Esophagus (tissue), 2 donors: ENCODE data around the gene KIR2DL4. TPM values are rescaled to one million over a fixed set of nuclear protein-coding genes. Genes with fewer than 3 reads are reported as not detected.
"Not testable (repeated sequence)": the region's sequence is repeated elsewhere in the genome, so short reads cannot be mapped to it uniquely, and the experiment has no call there.

Source experiments
- H3K27ac ChIP-seq, 2 donors: one replicate each; pipeline ENCODE4 v1.5.1; 2013; ENCODE audit warnings: low read depth in 2 of 2, mild to moderate bottlenecking in 2 of 2, inconsistent platforms in 1 of 2, low read length in 1 of 2, moderate library complexity in 1 of 2
- H3K27me3 ChIP-seq, 2 donors: one replicate each; pipeline ENCODE4 v1.6.1; 2013; ENCODE audit warnings: low read length in 2 of 2, control low read depth in 1 of 2, mild to moderate bottlenecking in 1 of 2; ENCODE audit not compliant: insufficient read depth in 2 of 2, control insufficient read depth in 1 of 2
- H3K36me3 ChIP-seq, 2 donors: one replicate each; pipeline ENCODE4 v1.6.1; 2013; ENCODE audit warnings: low read length in 1 of 2; ENCODE audit not compliant: control insufficient read depth in 2 of 2, insufficient read depth in 2 of 2
- H3K4me1 ChIP-seq, 2 donors: one replicate each; pipeline ENCODE4 v1.6.1; 2013; ENCODE audit warnings: low read length in 1 of 2; ENCODE audit not compliant: control insufficient read depth in 2 of 2, insufficient read depth in 2 of 2
- H3K4me3 ChIP-seq, 2 donors: one replicate each; pipeline ENCODE4 v1.5.1; 2013; ENCODE audit warnings: low read length in 2 of 2, mild to moderate bottlenecking in 2 of 2, low read depth in 1 of 2, moderate library complexity in 1 of 2
- H3K9me3 ChIP-seq, 2 donors: one replicate each; pipeline ENCODE4 v1.6.1; 2013; ENCODE audit warnings: mild to moderate bottlenecking in 2 of 2, low read depth in 1 of 2, low read length in 1 of 2, moderate library complexity in 1 of 2; ENCODE audit not compliant: control insufficient read depth in 2 of 2, insufficient read depth in 1 of 2
- WGBS, 2 donors: extraction: QIAGEN DNeasy Blood & Tissue Kit; methylation state at CpG; one replicate each; pipeline ENCODE4 v1.1.7; 2013; 5-methylcytosine and 5-hydroxymethylcytosine counted together
- polyA plus RNA-seq, 2 donors: library from polyadenylated mRNA; stranded (reverse); fragments of 200-250 nt; gene quantifications; one replicate each; pipeline ENCODE4 v1.2.3, GENCODE V29; 2013
- donor health status: healthy with polysubstance abuse.
- donor health status: Bipolar disorder and iron deficiency.

The KIR2DL4 gene
- polyA plus RNA-seq, 2 donors, result not detected

- Histone ChIP-seq H3K27ac (no peak overlapping the region), H3K4me3 (no peak overlapping the region), H3K27me3 (no peaks in the 10 kb centered on the region), H3K36me3 (no peaks in the 10 kb centered on the region), H3K4me1 (no peaks in the 10 kb centered on the region), H3K9me3 (no peaks in the 10 kb centered on the region)
- 38 to 59% methylated on average over 1 of the region's 1 CpG for WGBS, 2 donors
Observed at GRCh38 chr19:54795758-54796157, 7.7 kb upstream of the KIR2DL4 start.

- H3K36me3 ChIP-seq, result no peaks in the 10 kb centered on the region
- no peaks in the 10 kb centered on the region for H3K27me3 ChIP-seq
- no peak overlapping the region for H3K27ac ChIP-seq
- H3K4me1 ChIP-seq, result no peaks in the 10 kb centered on the region
- H3K4me3 ChIP-seq, result no peak overlapping the region
- WGBS, 2 donors, result 57 to 61% methylated on average over 5 of the region's 5 CpGs
- peaks cover 0 to 15% of the 10 kb centered on the region in 2 donors for H3K9me3 ChIP-seq
Observed at GRCh38 chr19:54804101-54804500, 691 bp downstream of the KIR2DL4 start.

- no peaks in the 10 kb centered on the region for H3K36me3 ChIP-seq
- no peak overlapping the region for H3K4me3 ChIP-seq
- 87 to 89% methylated on average over 10 of the region's 10 CpGs for WGBS, 2 donors
- no peaks in the 10 kb centered on the region for H3K4me1 ChIP-seq
- H3K9me3 ChIP-seq, result peaks cover 0 to 17% of the 10 kb centered on the region in 2 donors
- no peak overlapping the region for H3K27ac ChIP-seq
- H3K27me3 ChIP-seq, result no peaks in the 10 kb centered on the region
Observed at GRCh38 chr19:54804571-54804970, 1.2 kb downstream of the KIR2DL4 start.

- Histone ChIP-seq H3K27me3 (no peaks in the 10 kb centered on the region), H3K4me1 (no peaks in the 10 kb centered on the region), H3K27ac (no peak overlapping the region), H3K4me3 (no peak overlapping the region), H3K9me3 (peaks cover 0 to 17% of the 10 kb centered on the region in 2 donors), H3K36me3 (no peaks in the 10 kb centered on the region)
- 80 to 90% methylated on average over 14 of the region's 14 CpGs for WGBS, 2 donors
Observed at GRCh38 chr19:54805665-54806515, 2.5 kb downstream of the KIR2DL4 start.

GRCh38 chr19:54806516-54806838 is 3.1 kb downstream of the KIR2DL4 start:
- no peak overlapping the region for H3K27ac ChIP-seq
- 59 to 77% methylated on average over 2 of the region's 2 CpGs for WGBS, 2 donors
- H3K9me3 ChIP-seq, result peaks cover 0 to 17% of the 10 kb centered on the region in 2 donors

GRCh38 chr19:54814571-54814970 is 11.2 kb downstream of the KIR2DL4 start:
- not testable (repeated sequence) for H3K27me3 ChIP-seq, H3K4me1 ChIP-seq, H3K4me3 ChIP-seq, H3K36me3 ChIP-seq, H3K27ac ChIP-seq, H3K9me3 ChIP-seq
- 58 to 60% methylated on average over 3 of the region's 3 CpGs for WGBS, 2 donors

More at GRCh38 chr19:54806516-54806838, 3.1 kb downstream of the KIR2DL4 start:
- H3K4me1 ChIP-seq, result no peaks in the 10 kb centered on the region
- no peak overlapping the region for H3K4me3 ChIP-seq
- no peaks in the 10 kb centered on the region for H3K36me3 ChIP-seq
- H3K27me3 ChIP-seq, result no peaks in the 10 kb centered on the region

- not testable (repeated sequence) for H3K4me3 ChIP-seq, H3K4me1 ChIP-seq, H3K27ac ChIP-seq, H3K9me3 ChIP-seq, H3K27me3 ChIP-seq, H3K36me3 ChIP-seq
- 83 to 88% methylated on average over 15 to 17 of the region's 17 CpGs for WGBS, 2 donors
Observed at GRCh38 chr19:54816251-54816650, 12.8 kb downstream of the KIR2DL4 start, which contains the start of gene KIR3DL1. Gene KIR3DL1, plus strand, starts transcription at chr19:54816468.

- 78 to 83% methylated on average over 15 of the region's 15 CpGs for WGBS, 2 donors
- Histone ChIP-seq H3K36me3 (no peaks in the 10 kb centered on the region), H3K9me3 (peaks cover 0 to 8% of the 10 kb centered on the region in 2 donors), H3K4me1 (no peaks in the 10 kb centered on the region), H3K4me3 (no peak overlapping the region), H3K27ac (no peak overlapping the region), H3K27me3 (no peaks in the 10 kb centered on the region)
Observed at GRCh38 chr19:54817670-54818536, 14.5 kb downstream of the KIR2DL4 start.

- WGBS, 2 donors, result 60 to 66% methylated on average over 4 of the region's 4 CpGs
- H3K4me3 ChIP-seq, H3K27ac ChIP-seq: not testable (repeated sequence)
Observed at GRCh38 chr19:54824416-54824815, 21.0 kb downstream of the KIR2DL4 start.

More at GRCh38 chr19:54824416-54824815, 21.0 kb downstream of the KIR2DL4 start:
- H3K27me3 ChIP-seq, H3K36me3 ChIP-seq, H3K9me3 ChIP-seq, H3K4me1 ChIP-seq: not testable (repeated sequence)
